Measurements from ENCODE around the gene ZNF770. TPM values are rescaled to one million over a fixed set of nuclear protein-coding genes. Genes with fewer than 3 reads are reported as not detected.
"Not testable (repeated sequence)": the region's sequence is repeated elsewhere in the genome, so short reads cannot be mapped to it uniquely, and the experiment has no call there.

ZNF770 gene
- total RNA-seq, 1 donor from 2014 or later, result 46.8 TPM

GRCh38 chr15:34944936-34945335 lies 43.2 kb downstream of the ZNF770 start:
- intact Hi-C loops (cut with micrococcal nuclease), result no loop called here
- ChIA-PET CTCF (interaction anchor here (1.0 kb wide), 1 partner anchor 234 kb away, joined by 3 read pairs; no protein-coding TSS in a partner anchor), POLR2A (interaction anchor here (0.6 kb wide), 1 partner anchor 23 kb away, joined by 3 read pairs; no protein-coding TSS in a partner anchor)
- Mint-ChIP-seq H3K27me3 (no peaks in the 10 kb centered on the region), H3K4me3 (no peak overlapping the region), H3K9me3 (no peaks in the 10 kb centered on the region), H3K4me1 (no peaks in the 10 kb centered on the region), H3K36me3 (ENCODE audit: low read depth) (peaks cover 61% of the 10 kb centered on the region), H3K27ac (no peak overlapping the region)
- ATAC-seq (ENCODE audit: low read depth) (no peak), DNase-seq (no peak)
- TF ChIP-seq CTCF (IDR thresholded peaks at IDR 0.05), result no peak

GRCh38 chr15:34943711-34944110 lies 44.4 kb downstream of the ZNF770 start:
- Mint-ChIP-seq H3K4me3 (no peak overlapping the region), H3K27ac (no peak overlapping the region), H3K27me3 (no peaks in the 10 kb centered on the region), H3K4me1 (no peaks in the 10 kb centered on the region), H3K9me3 (no peaks in the 10 kb centered on the region), H3K36me3 (ENCODE audit: low read depth) (peaks cover 70% of the 10 kb centered on the region)
- ChIA-PET POLR2A (no interaction called here), CTCF (no interaction called here)
- DNase-seq, result no peak
- ATAC-seq (ENCODE audit: low read depth), result no peak
- no peak for TF ChIP-seq CTCF (IDR thresholded peaks at IDR 0.05)
- intact Hi-C loops (cut with micrococcal nuclease), result no loop called here

- CTCF ChIA-PET, result interaction anchor here (0.8 kb wide), 1 partner anchor 55 kb away, joined by 3 read pairs; no protein-coding TSS in a partner anchor
- peaks cover 71% of the 10 kb centered on the region for H3K36me3 Mint-ChIP-seq (ENCODE audit: low read depth)
- H3K27me3 Mint-ChIP-seq; H3K4me3 Mint-ChIP-seq; H3K4me1 Mint-ChIP-seq; H3K9me3 Mint-ChIP-seq; intact Hi-C loops (cut with micrococcal nuclease); DNase-seq; ATAC-seq (ENCODE audit: low read depth); H3K27ac Mint-ChIP-seq; POLR2A ChIA-PET: not testable (repeated sequence)
Measured at GRCh38 chr15:34943264-34943663, 44.8 kb downstream of the ZNF770 start.

GRCh38 chr15:34942363-34942762 lies 45.7 kb downstream of the ZNF770 start:
- intact Hi-C loops (cut with micrococcal nuclease), result no loop called here
- POLR2A ChIA-PET, result interaction anchor here (0.7 kb wide), 1 partner anchor 45 kb away, joined by 3 read pairs; the partner anchor contains the start of gene ZNF770
- Mint-ChIP-seq H3K4me3 (no peak overlapping the region), H3K27ac (no peak overlapping the region), H3K4me1 (no peaks in the 10 kb centered on the region), H3K27me3 (no peaks in the 10 kb centered on the region), H3K9me3 (no peaks in the 10 kb centered on the region), H3K36me3 (ENCODE audit: low read depth) (peaks cover 69% of the 10 kb centered on the region)
- DNase-seq (no peak), ATAC-seq (ENCODE audit: low read depth) (no peak)
- no peak for TF ChIP-seq CTCF (IDR thresholded peaks at IDR 0.05)
- CTCF ChIA-PET, result interaction anchor here (0.8 kb wide), 1 partner anchor 54 kb away, joined by 3 read pairs; no protein-coding TSS in a partner anchor

- Mint-ChIP-seq H3K36me3 (ENCODE audit: low read depth) (peaks cover 69% of the 10 kb centered on the region), H3K9me3 (no peaks in the 10 kb centered on the region), H3K27ac (no peak overlapping the region), H3K4me3 (no peak overlapping the region), H3K4me1 (no peaks in the 10 kb centered on the region), H3K27me3 (no peaks in the 10 kb centered on the region)
- POLR2A ChIA-PET, result no interaction called here
- intact Hi-C loops (cut with micrococcal nuclease), result no loop called here
- ATAC-seq (ENCODE audit: low read depth), result no peak
- DNase-seq, result no peak
- CTCF ChIA-PET, result no interaction called here
- TF ChIP-seq CTCF (IDR thresholded peaks at IDR 0.05), result no peak
Measured at GRCh38 chr15:34941831-34942230, 46.3 kb downstream of the ZNF770 start.

GRCh38 chr15:34941185-34941698 lies 46.8 kb downstream of the ZNF770 start:
- no peak overlapping the region for H3K27ac Mint-ChIP-seq
- H3K4me3 Mint-ChIP-seq, result no peak overlapping the region
- TF ChIP-seq CTCF (IDR thresholded peaks at IDR 0.05), result no peak
- no peak for DNase-seq
- ChIA-PET CTCF (no interaction called here), POLR2A (no interaction called here)
- no peaks in the 10 kb centered on the region for H3K9me3 Mint-ChIP-seq
- no peak for ATAC-seq (ENCODE audit: low read depth)
- intact Hi-C loops (cut with micrococcal nuclease), result no loop called here
- no peaks in the 10 kb centered on the region for H3K4me1 Mint-ChIP-seq
- H3K36me3 Mint-ChIP-seq (ENCODE audit: low read depth), result peaks cover 74% of the 10 kb centered on the region
- no peaks in the 10 kb centered on the region for H3K27me3 Mint-ChIP-seq

Data from activated B cell treated with CpG ODN at 0.5 μM for 24 hours (primary cell).